HEK293 (cell line): Measurements from ENCODE around the gene BEST2.

ENCODE experiments used
- CTCF ChIA-PET: fragments of 350-600 bp; formaldehyde crosslinking; extraction: SDS; loops from one replicate; lab custom pipeline; 2021; ENCODE audit warnings: antibody characterized with exemption; lab: Yijun Ruan, JAX
- POLR2A ChIA-PET: fragments of 300-600 bp; formaldehyde crosslinking; extraction: SDS; loops from one replicate; lab custom pipeline; 2020; ENCODE audit warnings: antibody characterized with exemption, inconsistent platforms; lab: Yijun Ruan, JAX
- H3K27ac ChIP-seq: fragments of 200-500 bp; sonication (Bioruptor generic); 2 replicates; pipeline ENCODE4 v1.5.1; 2014; ENCODE audit warnings: low read depth, low read length, control low read depth, inconsistent platforms; ENCODE audit errors: extremely low read depth
- H3K36me3 ChIP-seq, 2 experiments: fragments of 200-500 bp in 1 of 2; sonication (Bioruptor generic) in 1 of 2; 1 replicate in 1 of 2; 2 replicates in 1 of 2; pipeline ENCODE4 v1.5.1; 2014 to 2017; ENCODE audit warnings: inconsistent platforms in 2 of 2, low read length in 2 of 2; ENCODE audit not compliant: control insufficient read depth in 2 of 2, insufficient read depth in 1 of 2
- H3K4me1 ChIP-seq: fragments of 200-500 bp; sonication (Bioruptor generic); 2 replicates; pipeline ENCODE4 v1.5.1; 2014; ENCODE audit warnings: mild to moderate bottlenecking, low read length, inconsistent platforms; ENCODE audit not compliant: control insufficient read depth, insufficient read depth
- H3K4me3 ChIP-seq: 2 replicates; pipeline ENCODE4 v1.5.1; 2011; ENCODE audit warnings: low read depth, mild to moderate bottlenecking, control low read depth, low read length, moderate library complexity
- H3K9me3 ChIP-seq: fragments of 200-500 bp; sonication (Bioruptor generic); 2 replicates; pipeline ENCODE4 v1.5.1; 2014; ENCODE audit warnings: low read depth, low read length, inconsistent platforms; ENCODE audit not compliant: control insufficient read depth, insufficient read depth
- EGR2 ChIP-seq: fragments of 450-650 bp; formaldehyde crosslinking; IDR thresholded peaks from 2 replicates; pipeline ENCODE4 v1.5.1; 2016; ENCODE audit warnings: low read depth, missing biosample characterization, missing genetic modification characterization
- GLI2 ChIP-seq: fragments of 450-650 bp; formaldehyde crosslinking; IDR thresholded peaks from 2 replicates; pipeline ENCODE4; 2017; ENCODE audit warnings: missing biosample characterization, missing genetic modification characterization, low read depth, borderline replicate concordance
- GLIS1 ChIP-seq: fragments of 450-650 bp; formaldehyde crosslinking; IDR thresholded peaks from 2 replicates; pipeline ENCODE4 v1.5.1; 2016; ENCODE audit warnings: missing biosample characterization, missing genetic modification characterization
- IKZF3 ChIP-seq: fragments of 450-650 bp; IDR thresholded peaks from 2 replicates; pipeline ENCODE4 v1.5.0; 2018; ENCODE audit warnings: missing biosample characterization, mild to moderate bottlenecking, missing genetic modification characterization, moderate library complexity
- KLF1 ChIP-seq: fragments of 450-650 bp; formaldehyde crosslinking; IDR thresholded peaks from 2 replicates; pipeline ENCODE4 v1.5.1; 2016; ENCODE audit warnings: missing biosample characterization, missing genetic modification characterization
- KLF16 ChIP-seq: fragments of 450-650 bp; formaldehyde crosslinking; IDR thresholded peaks from 2 replicates; pipeline ENCODE4 v1.5.1; 2017; ENCODE audit warnings: missing biosample characterization, missing genetic modification characterization
- KLF17 ChIP-seq: fragments of 450-650 bp; formaldehyde crosslinking; IDR thresholded peaks from 2 replicates; pipeline ENCODE4 v1.5.1; 2016; ENCODE audit warnings: missing biosample characterization, missing genetic modification characterization
- MZF1 ChIP-seq: fragments of 450-650 bp; formaldehyde crosslinking; IDR thresholded peaks from 2 replicates; pipeline ENCODE4 v1.5.1; 2017; ENCODE audit warnings: missing biosample characterization, missing genetic modification characterization, borderline replicate concordance
- PRDM1 ChIP-seq: fragments of 450-650 bp; formaldehyde crosslinking; IDR thresholded peaks from 2 replicates; pipeline ENCODE4; 2016; ENCODE audit warnings: missing biosample characterization, missing genetic modification characterization
- SP3 ChIP-seq: fragments of 450-650 bp; formaldehyde crosslinking; IDR thresholded peaks from 2 replicates; pipeline ENCODE4 v1.5.1; 2016; ENCODE audit warnings: missing biosample characterization, missing genetic modification characterization
- WT1 ChIP-seq: fragments of 450-650 bp; formaldehyde crosslinking; IDR thresholded peaks from 2 replicates; pipeline ENCODE4 v1.5.1; 2016; ENCODE audit warnings: missing biosample characterization, missing genetic modification characterization
- ZBTB26 ChIP-seq: fragments of 450-650 bp; formaldehyde crosslinking; optimal IDR thresholded peaks from 2 replicates; pipeline ENCODE3; 2016; ENCODE audit warnings: missing biosample characterization, mild to moderate bottlenecking, missing genetic modification characterization
- ZFHX2 ChIP-seq: fragments of 450-650 bp; formaldehyde crosslinking; conservative IDR thresholded peaks from 2 replicates; pipeline ENCODE4 v1.5.1; 2016; ENCODE audit warnings: missing biosample characterization, missing genetic modification characterization
- ZFP69B ChIP-seq: fragments of 450-650 bp; formaldehyde crosslinking; IDR thresholded peaks from 2 replicates; pipeline ENCODE4 v1.5.1; 2016; ENCODE audit warnings: missing biosample characterization, missing genetic modification characterization
- ZIC2 ChIP-seq: fragments of 450-650 bp; formaldehyde crosslinking; IDR thresholded peaks from 2 replicates; pipeline ENCODE4 v1.5.1; 2016; ENCODE audit warnings: missing biosample characterization, missing genetic modification characterization
- ZNF114 ChIP-seq: fragments of 450-650 bp; formaldehyde crosslinking; IDR thresholded peaks from 2 replicates; pipeline ENCODE4 v1.5.0; 2017; ENCODE audit warnings: missing biosample characterization, missing genetic modification characterization
- ZNF121 ChIP-seq: fragments of 450-650 bp; formaldehyde crosslinking; IDR thresholded peaks from 2 replicates; pipeline ENCODE4 v1.5.1; 2016; ENCODE audit warnings: missing biosample characterization, missing genetic modification characterization
- ZNF175 ChIP-seq: fragments of 450-650 bp; formaldehyde crosslinking; IDR thresholded peaks from 2 replicates; pipeline ENCODE4 v1.5.1; 2016; ENCODE audit warnings: missing biosample characterization, missing genetic modification characterization
- ZNF184 ChIP-seq: fragments of 450-650 bp; IDR thresholded peaks from 2 replicates; pipeline ENCODE4 v1.5.1; 2018; ENCODE audit warnings: missing biosample characterization, mild to moderate bottlenecking, missing genetic modification characterization
- ZNF2 ChIP-seq: fragments of 450-650 bp; formaldehyde crosslinking; IDR thresholded peaks from 2 replicates; pipeline ENCODE4 v1.5.1; 2016; ENCODE audit warnings: missing biosample characterization, missing genetic modification characterization
- ZNF473 ChIP-seq: fragments of 450-650 bp; formaldehyde crosslinking; IDR thresholded peaks from 2 replicates; pipeline ENCODE4 v1.5.1; 2017; ENCODE audit warnings: missing biosample characterization, missing genetic modification characterization
- ZNF48 ChIP-seq: fragments of 450-650 bp; formaldehyde crosslinking; IDR thresholded peaks from 2 replicates; pipeline ENCODE4 v1.5.1; 2016; ENCODE audit warnings: missing biosample characterization, missing genetic modification characterization
- ZNF488 ChIP-seq: fragments of 450-650 bp; formaldehyde crosslinking; IDR thresholded peaks from 2 replicates; pipeline ENCODE4 v1.5.1; 2016; ENCODE audit warnings: missing biosample characterization, missing genetic modification characterization
- ZNF621 ChIP-seq: fragments of 450-650 bp; formaldehyde crosslinking; IDR thresholded peaks from 2 replicates; pipeline ENCODE4 v1.5.1; 2017; ENCODE audit warnings: missing biosample characterization, missing genetic modification characterization
- ZNF76 ChIP-seq: fragments of 450-650 bp; formaldehyde crosslinking; IDR thresholded peaks from 2 replicates; pipeline ENCODE4; 2016; ENCODE audit warnings: low read depth, missing biosample characterization, missing genetic modification characterization, borderline replicate concordance
- ZSCAN30 ChIP-seq: fragments of 450-650 bp; IDR thresholded peaks from 2 replicates; pipeline ENCODE4 v1.5.1; 2018; ENCODE audit warnings: missing biosample characterization, mild to moderate bottlenecking, missing genetic modification characterization, moderate library complexity
- TF ChIP-seq, protein P1 (sequence below): fragments of 450-650 bp; formaldehyde crosslinking; IDR thresholded peaks from 2 replicates; pipeline ENCODE4 v1.5.1; 2016; ENCODE audit warnings: missing biosample characterization, missing genetic modification characterization
- TF ChIP-seq, protein P2 (sequence below): fragments of 450-650 bp; formaldehyde crosslinking; IDR thresholded peaks from 2 replicates; pipeline ENCODE4 v1.5.1; 2017; ENCODE audit warnings: missing biosample characterization, missing genetic modification characterization

The BEST2 gene

GRCh38 chr19:12801466-12802266 lies 50.1 kb downstream of the BEST2 start, which contains the start of the genes PRDX2 and THSD8 (continued):
- TF ChIP-seq, protein P1, sequence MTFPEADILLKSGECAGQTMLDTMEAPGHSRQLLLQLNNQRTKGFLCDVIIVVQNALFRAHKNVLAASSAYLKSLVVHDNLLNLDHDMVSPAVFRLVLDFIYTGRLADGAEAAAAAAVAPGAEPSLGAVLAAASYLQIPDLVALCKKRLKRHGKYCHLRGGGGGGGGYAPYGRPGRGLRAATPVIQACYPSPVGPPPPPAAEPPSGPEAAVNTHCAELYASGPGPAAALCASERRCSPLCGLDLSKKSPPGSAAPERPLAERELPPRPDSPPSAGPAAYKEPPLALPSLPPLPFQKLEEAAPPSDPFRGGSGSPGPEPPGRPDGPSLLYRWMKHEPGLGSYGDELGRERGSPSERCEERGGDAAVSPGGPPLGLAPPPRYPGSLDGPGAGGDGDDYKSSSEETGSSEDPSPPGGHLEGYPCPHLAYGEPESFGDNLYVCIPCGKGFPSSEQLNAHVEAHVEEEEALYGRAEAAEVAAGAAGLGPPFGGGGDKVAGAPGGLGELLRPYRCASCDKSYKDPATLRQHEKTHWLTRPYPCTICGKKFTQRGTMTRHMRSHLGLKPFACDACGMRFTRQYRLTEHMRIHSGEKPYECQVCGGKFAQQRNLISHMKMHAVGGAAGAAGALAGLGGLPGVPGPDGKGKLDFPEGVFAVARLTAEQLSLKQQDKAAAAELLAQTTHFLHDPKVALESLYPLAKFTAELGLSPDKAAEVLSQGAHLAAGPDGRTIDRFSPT: peak; percentile 59; the same call in 1 of the 2 replicates
- peak; percentile 71 for TF ChIP-seq KLF17 (tag by site-specific recombination)
- no peak for TF ChIP-seq ZNF114 (tag by site-specific recombination)
- peak; percentile 95 for TF ChIP-seq ZSCAN30 (tag by site-specific recombination)
- peak; percentile 97 for TF ChIP-seq ZBTB26 (tag by site-specific recombination)
- no peak for TF ChIP-seq WT1
- TF ChIP-seq ZNF76 (tag by site-specific recombination): peak; percentile 52; the same call in 1 of the 2 replicates
- TF ChIP-seq GLI2 (tag by site-specific recombination): no peak
- peak; percentile 93 for TF ChIP-seq ZNF2 (tag by site-specific recombination)
- TF ChIP-seq ZFP69B: peak; percentile 94

DNA sequence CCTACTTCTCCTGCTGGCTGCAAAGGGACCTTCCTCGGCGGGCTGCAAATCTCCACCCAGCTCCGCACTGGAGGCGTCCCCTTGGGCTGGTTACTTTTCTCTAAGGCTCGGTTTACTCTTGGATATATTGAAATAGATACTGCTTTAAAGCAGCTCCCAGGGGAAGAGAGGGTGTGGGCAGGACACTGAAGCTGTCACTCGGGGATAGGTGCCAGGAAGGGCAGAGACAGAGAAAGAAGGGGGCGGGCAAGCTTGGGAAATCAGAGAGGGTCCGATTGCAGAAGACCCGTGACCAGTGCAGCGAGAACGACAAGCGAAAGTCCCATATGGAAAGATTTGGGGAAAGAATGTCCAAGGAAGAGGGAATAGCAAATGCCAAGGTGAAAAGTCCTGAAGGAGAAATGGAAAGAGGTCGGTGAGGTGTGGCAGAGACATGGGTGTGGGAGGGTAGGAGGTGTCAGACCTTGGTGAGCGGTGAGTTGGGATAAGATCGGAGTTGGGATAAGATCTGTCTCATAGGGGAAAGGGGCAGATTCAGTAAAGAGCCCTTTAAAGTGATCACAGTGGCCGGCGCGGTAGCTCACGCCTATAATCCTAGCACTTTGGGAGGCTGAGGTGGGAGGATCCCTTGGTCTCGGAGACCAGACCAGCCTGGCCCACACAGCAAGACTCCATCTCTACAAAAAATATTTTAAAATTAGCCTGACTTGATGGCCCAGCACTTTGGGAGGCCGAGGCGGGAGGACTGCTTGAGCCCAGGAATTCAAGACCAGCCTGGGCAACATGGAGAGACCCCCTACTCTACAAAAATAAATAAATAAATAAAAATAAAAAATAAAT lies 50.9 kb downstream of the BEST2 start:
- peak overlapping the region; percentile 76; the same call in 1 of the 2 replicates for H3K27ac ChIP-seq
- POLR2A ChIA-PET: interaction anchor here (0.6 to 2.8 kb wide), 3 partner anchors 11 to 961 kb away, joined by 3 to 18 read pairs (median 5); partner anchors contain the start of gene JUNB
- H3K9me3 ChIP-seq: no peaks in the 10 kb centered on the region

More for the DNA sequence above, 50.9 kb downstream of the BEST2 start:
- TF ChIP-seq ZNF621 (tag by site-specific recombination) (no peak), KLF16 (tag by site-specific recombination) (no peak), MZF1 (tag by site-specific recombination) (peak; percentile 76), ZNF121 (tag by site-specific recombination) (peak; percentile 93), SP3 (tag by site-specific recombination) (peak; percentile 50; the same call in 1 of the 2 replicates), ZSCAN30 (tag by site-specific recombination) (no peak), ZNF488 (tag by site-specific recombination) (no peak), ZNF184 (no peak), IKZF3 (peak; percentile 23; the same call in 1 of the 2 replicates), GLIS1 (tag by site-specific recombination) (no peak), ZNF175 (tag by site-specific recombination) (no peak), ZNF48 (tag by site-specific recombination) (no peak), EGR2 (tag by site-specific recombination) (peak; percentile 82), ZFHX2 (tag by site-specific recombination) (peak; percentile 77), ZIC2 (no peak; the same call in 1 of the 2 replicates), ZNF473 (no peak), ZNF76 (tag by site-specific recombination) (0 out of 2 replicates have a peak, but pooled peaks have one; percentile 9), PRDM1 (tag by site-specific recombination) (peak; percentile 79), KLF1 (tag by site-specific recombination) (0 out of 2 replicates have a peak, but pooled peaks have one; percentile 54)
- TF ChIP-seq, protein P2, sequence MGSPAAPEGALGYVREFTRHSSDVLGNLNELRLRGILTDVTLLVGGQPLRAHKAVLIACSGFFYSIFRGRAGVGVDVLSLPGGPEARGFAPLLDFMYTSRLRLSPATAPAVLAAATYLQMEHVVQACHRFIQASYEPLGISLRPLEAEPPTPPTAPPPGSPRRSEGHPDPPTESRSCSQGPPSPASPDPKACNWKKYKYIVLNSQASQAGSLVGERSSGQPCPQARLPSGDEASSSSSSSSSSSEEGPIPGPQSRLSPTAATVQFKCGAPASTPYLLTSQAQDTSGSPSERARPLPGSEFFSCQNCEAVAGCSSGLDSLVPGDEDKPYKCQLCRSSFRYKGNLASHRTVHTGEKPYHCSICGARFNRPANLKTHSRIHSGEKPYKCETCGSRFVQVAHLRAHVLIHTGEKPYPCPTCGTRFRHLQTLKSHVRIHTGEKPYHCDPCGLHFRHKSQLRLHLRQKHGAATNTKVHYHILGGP (tag by site-specific recombination): no peak
- Histone ChIP-seq H3K36me3 (peaks cover 9 to 29% of the 10 kb centered on the region in 2 experiments; a peak in 2 of 3 replicates), H3K4me3 (peak overlapping the region; percentile 86), H3K4me1 (no peaks in the 10 kb centered on the region; the same call in 1 of the 2 replicates)
- CTCF ChIA-PET: interaction anchor here (0.6 to 16.5 kb wide), 5 partner anchors 25 to 844 kb away, joined by 3 to 386 read pairs (median 3); no protein-coding TSS in a partner anchor
